Mesothelial cell of epicardium (in vitro differentiated cells): ENCODE measurements around the gene PRKN. TPM values are rescaled to one million over a fixed set of nuclear protein-coding genes. Genes with fewer than 3 reads are reported as not detected.

Source experiments
- DNase-seq, 2 experiments: peaks; one replicate each; pipeline ENCODE4 v3.0.0; 2021; ENCODE audit warnings: low spot score in 2 of 2; ENCODE audit not compliant: unreplicated experiment in 2 of 2
- H3K27ac Mint-ChIP-seq: 2 replicates; pipeline ENCODE4 v1.8.0; 2021; ENCODE audit warnings: mixed read lengths
- H3K27me3 Mint-ChIP-seq: 2 replicates; pipeline ENCODE4 v1.8.0; 2021; ENCODE audit warnings: low read depth, mixed read lengths
- H3K36me3 Mint-ChIP-seq: 2 replicates; pipeline ENCODE4 v1.8.0; 2021; ENCODE audit warnings: mixed read lengths
- H3K4me1 Mint-ChIP-seq: 2 replicates; pipeline ENCODE4 v1.8.0; 2021; ENCODE audit warnings: mixed read lengths
- H3K4me3 Mint-ChIP-seq: 2 replicates; pipeline ENCODE4 v1.8.0; 2021; ENCODE audit warnings: mild to moderate bottlenecking, moderate library complexity, mixed read lengths
- H3K9me3 Mint-ChIP-seq: 2 replicates; pipeline ENCODE4 v1.8.0; 2021; ENCODE audit warnings: mixed read lengths
- CTCF ChIP-seq: fragments of 200-600 bp; sonication (generic); IDR thresholded peaks from one replicate; pipeline ENCODE4 v1.5.0; 2021; ENCODE audit warnings: antibody characterized with exemption; ENCODE audit not compliant: unreplicated experiment
- total RNA-seq: library from RNA; stranded (reverse); gene quantifications from 3 replicates; pipeline ENCODE4 v1.2.1, GENCODE V29; 2021

Gene PRKN
- total RNA-seq, 1 donor from 2014 or later = 7.6 TPM

- Mint-ChIP-seq H3K4me3 (no peak overlapping the region), H3K27ac (no peak overlapping the region), H3K36me3 (no peaks in the 10 kb centered on the region), H3K4me1 (no peaks in the 10 kb centered on the region), H3K9me3 (no peaks in the 10 kb centered on the region), H3K27me3 (no peaks in the 10 kb centered on the region)
- TF ChIP-seq CTCF = no peak
- no peak for DNase-seq
These were observed 508.3 kb downstream of the PRKN start for GRCh38 chr6:162219266-162219665.

DNA sequence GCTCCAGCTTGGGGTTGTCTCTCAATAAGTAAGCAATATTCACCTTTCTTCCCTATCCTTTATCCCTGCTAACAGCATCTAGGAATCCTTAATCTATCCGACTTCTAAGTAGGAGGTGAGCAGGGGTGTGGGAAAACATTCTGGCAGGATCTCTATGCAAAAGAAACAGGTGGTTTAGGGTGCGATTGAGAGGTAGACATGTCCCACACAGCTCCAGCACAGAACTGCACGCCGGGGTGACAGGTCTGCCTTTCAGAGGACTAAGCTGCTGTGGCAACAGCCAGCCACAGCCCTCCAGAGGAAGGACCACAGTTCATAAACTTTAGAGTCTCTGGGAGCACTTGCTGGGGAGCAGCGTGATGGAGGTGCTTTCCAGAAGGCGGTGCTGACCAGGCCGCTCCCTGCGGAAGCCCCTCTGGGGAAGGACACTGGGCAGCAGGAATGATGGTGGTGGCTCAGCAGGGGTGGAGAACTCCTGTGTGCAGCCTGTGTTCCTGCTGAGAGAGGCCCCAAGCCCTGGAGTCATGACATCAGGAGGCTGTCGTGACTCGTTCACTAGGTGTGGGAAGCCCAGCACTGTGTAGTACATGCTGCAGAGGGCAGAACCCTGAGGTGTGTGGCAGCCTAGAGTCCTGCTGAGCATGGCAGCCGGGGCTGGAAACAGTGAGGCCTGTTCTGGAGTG lies 509.6 kb downstream of the PRKN start:
- no peak for DNase-seq
- no peaks in the 10 kb centered on the region for H3K27me3 Mint-ChIP-seq
- no peaks in the 10 kb centered on the region for H3K4me1 Mint-ChIP-seq
- no peaks in the 10 kb centered on the region for H3K36me3 Mint-ChIP-seq
- no peak overlapping the region for H3K27ac Mint-ChIP-seq
- no peak for TF ChIP-seq CTCF
- no peak overlapping the region for H3K4me3 Mint-ChIP-seq
- no peaks in the 10 kb centered on the region for H3K9me3 Mint-ChIP-seq

DNA sequence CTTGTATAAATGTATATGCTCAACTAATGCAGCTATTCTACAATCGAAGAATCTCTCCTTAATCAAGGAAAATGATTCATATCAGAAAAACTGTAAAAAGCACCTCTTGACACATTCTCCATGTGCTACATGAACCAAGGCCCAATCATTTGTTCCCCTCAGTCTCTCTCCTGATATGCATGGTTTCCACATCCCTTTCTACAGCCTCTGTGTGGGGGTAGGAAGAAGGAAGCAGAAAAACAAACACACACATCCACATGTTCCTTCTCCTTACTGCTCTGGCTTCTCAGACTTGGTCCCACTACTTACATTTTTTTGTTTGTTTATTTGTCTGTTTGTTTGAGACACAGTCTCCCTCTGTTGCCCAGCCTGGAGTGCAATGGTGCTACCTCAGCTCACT lies 510.5 kb downstream of the PRKN start:
- no peaks in the 10 kb centered on the region for H3K27me3 Mint-ChIP-seq
- no peaks in the 10 kb centered on the region for H3K4me1 Mint-ChIP-seq
- H3K36me3 Mint-ChIP-seq = no peaks in the 10 kb centered on the region
- no peak for DNase-seq
- no peak overlapping the region for H3K27ac Mint-ChIP-seq
- no peaks in the 10 kb centered on the region for H3K9me3 Mint-ChIP-seq
- H3K4me3 Mint-ChIP-seq = no peak overlapping the region
- TF ChIP-seq CTCF = no peak

DNA sequence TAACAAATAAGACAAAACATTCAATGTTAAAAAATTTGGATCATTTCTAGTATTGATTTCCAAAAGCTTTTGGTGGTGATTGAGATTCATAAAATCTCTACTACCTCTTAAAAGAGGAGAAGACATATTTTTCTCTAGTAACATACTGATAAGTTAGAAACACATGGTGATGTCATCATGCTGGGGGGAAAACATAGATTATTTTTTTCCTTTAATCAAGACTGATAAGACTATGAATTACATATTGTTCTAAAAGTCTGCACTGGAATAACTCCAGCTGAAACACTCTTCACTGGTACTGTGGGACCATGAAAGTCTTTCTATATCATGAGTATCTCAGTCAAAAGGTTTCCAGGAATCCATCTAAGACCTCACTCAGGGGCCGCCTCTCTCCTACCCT lies 515.8 kb downstream of the PRKN start:
- DNase-seq = no peak
- peaks cover 11% of the 10 kb centered on the region for H3K9me3 Mint-ChIP-seq
- H3K36me3 Mint-ChIP-seq = peaks cover 1% of the 10 kb centered on the region
- H3K4me3 Mint-ChIP-seq = no peak overlapping the region
- no peak for TF ChIP-seq CTCF
- H3K27ac Mint-ChIP-seq = no peak overlapping the region
- peaks cover 6% of the 10 kb centered on the region for H3K4me1 Mint-ChIP-seq
- H3K27me3 Mint-ChIP-seq = no peaks in the 10 kb centered on the region

DNA sequence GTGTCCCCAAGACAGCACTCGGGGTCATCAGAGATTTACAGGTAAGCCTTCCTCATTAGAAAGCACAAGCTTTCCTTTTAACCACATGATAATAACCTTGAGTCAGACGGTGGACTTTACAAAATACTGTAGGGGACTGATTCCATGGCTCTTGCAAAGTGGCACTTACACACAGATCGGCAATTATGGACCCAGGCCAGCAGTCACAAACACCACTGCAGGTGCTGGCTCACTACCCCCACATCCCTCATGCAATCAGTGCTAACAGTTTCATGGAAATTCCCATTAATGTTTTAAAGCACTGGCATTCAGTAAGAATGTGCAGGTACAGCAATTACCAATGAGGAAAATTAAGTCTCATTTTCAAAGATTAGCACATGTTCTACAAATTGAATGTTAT lies 516.5 kb downstream of the PRKN start:
- Mint-ChIP-seq H3K27me3 (no peaks in the 10 kb centered on the region), H3K27ac (no peak overlapping the region), H3K9me3 (peaks cover 11% of the 10 kb centered on the region), H3K4me3 (no peak overlapping the region), H3K4me1 (peaks cover 6% of the 10 kb centered on the region), H3K36me3 (peaks cover 1% of the 10 kb centered on the region)
- TF ChIP-seq CTCF = no peak
- no peak for DNase-seq

DNA sequence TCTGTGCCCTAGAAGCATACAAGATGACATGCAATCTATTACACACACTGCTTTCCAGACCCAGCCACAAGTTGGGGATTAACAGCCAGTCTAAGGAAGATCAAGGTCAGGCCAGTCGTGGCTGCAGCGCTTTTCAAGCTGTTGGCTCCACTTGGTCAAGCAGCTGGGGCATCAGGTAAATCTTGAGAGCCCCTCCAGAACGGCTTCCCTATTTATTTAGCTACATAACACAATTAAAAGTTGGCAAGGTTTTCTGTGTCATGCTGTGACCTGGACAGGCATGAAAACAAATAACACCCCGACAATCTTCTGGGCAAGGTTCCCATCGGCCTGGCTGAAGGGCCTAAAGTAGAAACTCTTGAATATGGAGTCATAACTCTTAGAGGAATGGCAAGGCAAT lies 524.3 kb downstream of the PRKN start:
- no peak overlapping the region for H3K27ac Mint-ChIP-seq
- H3K9me3 Mint-ChIP-seq = peaks cover 4% of the 10 kb centered on the region
- no peaks in the 10 kb centered on the region for H3K27me3 Mint-ChIP-seq
- TF ChIP-seq CTCF = no peak
- H3K4me1 Mint-ChIP-seq = peaks cover 15% of the 10 kb centered on the region
- no peak overlapping the region for H3K4me3 Mint-ChIP-seq
- DNase-seq = no peak
- H3K36me3 Mint-ChIP-seq = no peaks in the 10 kb centered on the region
